CD14-positive monocyte (primary cell): ENCODE measurements around the gene EPHB4. TPM values are rescaled to one million over a fixed set of nuclear protein-coding genes. Genes with fewer than 3 reads are reported as not detected.

Source experiments
- DNase-seq, 3 donors: peaks; one replicate each; pipeline ENCODE4 v3.0.0-alpha.2; 2011 to 2022
- H2AFZ ChIP-seq: 2 replicates; pipeline ENCODE4 v1.6.0; 2012; ENCODE audit warnings: mild to moderate bottlenecking, low read depth, low read length, inconsistent platforms; ENCODE audit not compliant: insufficient read depth, poor library complexity, severe bottlenecking
- H3K27ac ChIP-seq, 2 donors: 1 replicate in 1 of 2; 2 replicates in 1 of 2; pipeline ENCODE4 v1.5.1; 2012 to 2013; ENCODE audit warnings: low read length in 2 of 2, control low read depth in 1 of 2, inconsistent platforms in 1 of 2, low read depth in 1 of 2, mild to moderate bottlenecking in 1 of 2
- H3K27me3 ChIP-seq, 2 donors: one replicate each; pipeline versions ENCODE4 v1.6.0 to v1.6.1; 2011 to 2013; ENCODE audit warnings: low read length in 2 of 2; ENCODE audit not compliant: control insufficient read depth in 2 of 2, insufficient read depth in 2 of 2
- H3K36me3 ChIP-seq, 2 donors: replicated peaks in 1 of 2; 1 replicate in 1 of 2; 2 replicates in 1 of 2; pipeline versions ENCODE4 v1.5.1 to v1.6.1; 2012 to 2013; ENCODE audit warnings: low read length in 2 of 2, control low read depth in 1 of 2, inconsistent platforms in 1 of 2, mild to moderate bottlenecking in 1 of 2; ENCODE audit not compliant: insufficient read depth in 2 of 2, control insufficient read depth in 1 of 2
- H3K4me1 ChIP-seq, 2 donors: 1 replicate in 1 of 2; 2 replicates in 1 of 2; pipeline versions ENCODE4 v1.5.1 to v1.6.1; 2012 to 2013; ENCODE audit warnings: low read length in 2 of 2, control low read depth in 1 of 2, inconsistent platforms in 1 of 2, mild to moderate bottlenecking in 1 of 2, moderate library complexity in 1 of 2; ENCODE audit not compliant: insufficient read depth in 2 of 2, control insufficient read depth in 1 of 2
- H3K4me2 ChIP-seq: replicated peaks from 2 replicates; pipeline ENCODE3; 2012; ENCODE audit warnings: low read length, moderate library complexity, mild to moderate bottlenecking; ENCODE audit not compliant: poor library complexity, severe bottlenecking; ENCODE audit errors: extremely low read depth
- H3K4me3 ChIP-seq, 3 experiments: fragments of 200-600 bp in 1 of 3; sonication (generic) in 1 of 3; replicated peaks in 1 of 3; 1 replicate in 2 of 3; 2 replicates in 1 of 3; pipeline ENCODE4 v1.5.1; 2011 to 2013; ENCODE audit warnings: low read length in 3 of 3, mild to moderate bottlenecking in 3 of 3, control low read depth in 2 of 3, low read depth in 2 of 3, inconsistent platforms in 1 of 3, moderate library complexity in 1 of 3
- H3K79me2 ChIP-seq: 2 replicates; pipeline ENCODE4 v1.6.0; 2012; ENCODE audit warnings: mild to moderate bottlenecking, control low read depth, inconsistent platforms, low read length, moderate library complexity; ENCODE audit not compliant: insufficient read depth
- H3K9ac ChIP-seq: 2 replicates; pipeline ENCODE4 v1.6.0; 2017; ENCODE audit warnings: low read length, mild to moderate bottlenecking; ENCODE audit not compliant: insufficient read depth, poor library complexity, severe bottlenecking
- H3K9me3 ChIP-seq, 2 donors: replicated peaks in 1 of 2; 1 replicate in 1 of 2; 2 replicates in 1 of 2; pipeline versions ENCODE4 v1.5.1 to v1.6.1; 2012 to 2013; ENCODE audit warnings: low read length in 2 of 2, control low read depth in 1 of 2; ENCODE audit not compliant: control insufficient read depth in 1 of 2, insufficient read depth in 1 of 2
- H4K20me1 ChIP-seq: 2 replicates; pipeline ENCODE4 v1.6.0; 2012; ENCODE audit warnings: mild to moderate bottlenecking, low read length, control low read depth, moderate library complexity; ENCODE audit not compliant: insufficient read depth
- H3K27ac Mint-ChIP-seq, 7 donors: one replicate each; pipeline ENCODE4 v1.8.0; 2020; ENCODE audit warnings: mild to moderate bottlenecking in 7 of 7, mixed read lengths in 7 of 7, moderate library complexity in 6 of 7, inconsistent platforms in 2 of 7
- H3K27me3 Mint-ChIP-seq, 3 donors: one replicate each; pipeline ENCODE4 v1.8.0; 2021 to 2022; ENCODE audit warnings: low read depth in 3 of 3, mild to moderate bottlenecking in 3 of 3, mixed read lengths in 3 of 3, moderate library complexity in 3 of 3, inconsistent platforms in 1 of 3
- H3K36me3 Mint-ChIP-seq, 2 donors: one replicate each; pipeline ENCODE4 v1.8.0; 2020; ENCODE audit warnings: mixed read lengths in 2 of 2, inconsistent platforms in 1 of 2, mild to moderate bottlenecking in 1 of 2
- H3K4me1 Mint-ChIP-seq: one replicate; pipeline ENCODE4 v1.8.0; 2020; ENCODE audit warnings: mild to moderate bottlenecking, mixed read lengths
- H3K4me3 Mint-ChIP-seq, 2 donors: one replicate each; pipeline ENCODE4 v1.8.0; 2020; ENCODE audit warnings: mild to moderate bottlenecking in 2 of 2, mixed read lengths in 2 of 2, moderate library complexity in 1 of 2
- H3K9me3 Mint-ChIP-seq, 7 donors: one replicate each; pipeline ENCODE4 v1.8.0; 2020 to 2022; ENCODE audit warnings: mixed read lengths in 7 of 7, mild to moderate bottlenecking in 6 of 7, moderate library complexity in 6 of 7, inconsistent platforms in 2 of 7
- CTCF ChIP-seq: fragments of 200-600 bp; IDR thresholded peaks from one replicate; pipeline ENCODE4 v1.8.0; 2022; ENCODE audit warnings: antibody characterized with exemption, mild to moderate bottlenecking
- WGBS: methylation state at CpG from one replicate; pipeline ENCODE4 v1.1.5; 2013; ENCODE audit warnings: missing lambda C conversion rate; ENCODE audit not compliant: insufficient coverage; 5-methylcytosine and 5-hydroxymethylcytosine counted together
- intact Hi-C, 2 donors: fragments of 100-400 bp; cut with micrococcal nuclease; formaldehyde crosslinking; loops; one replicate each; pipeline versions ENCODE4 v1.15.0 to v1.15.1; 2023
- polyA plus RNA-seq, 3 donors: library from polyadenylated mRNA; depleted of rRNA in 1 of 3; unstranded in 2 of 3; stranded (reverse) in 1 of 3; fragments of 300-500 nt in 2 of 3; fragments of >200 nt in 1 of 3; fragmentation: Illumina TruSeq in 2 of 3; gene quantifications; 1 replicate in 2 of 3; 2 replicates in 1 of 3; pipeline ENCODE4 v1.2.3, GENCODE V29; 2012 to 2021

EPHB4 gene
- polyA plus RNA-seq, 3 donors, result 5.0 to 6.5 (median 5.7) TPM

DNA sequence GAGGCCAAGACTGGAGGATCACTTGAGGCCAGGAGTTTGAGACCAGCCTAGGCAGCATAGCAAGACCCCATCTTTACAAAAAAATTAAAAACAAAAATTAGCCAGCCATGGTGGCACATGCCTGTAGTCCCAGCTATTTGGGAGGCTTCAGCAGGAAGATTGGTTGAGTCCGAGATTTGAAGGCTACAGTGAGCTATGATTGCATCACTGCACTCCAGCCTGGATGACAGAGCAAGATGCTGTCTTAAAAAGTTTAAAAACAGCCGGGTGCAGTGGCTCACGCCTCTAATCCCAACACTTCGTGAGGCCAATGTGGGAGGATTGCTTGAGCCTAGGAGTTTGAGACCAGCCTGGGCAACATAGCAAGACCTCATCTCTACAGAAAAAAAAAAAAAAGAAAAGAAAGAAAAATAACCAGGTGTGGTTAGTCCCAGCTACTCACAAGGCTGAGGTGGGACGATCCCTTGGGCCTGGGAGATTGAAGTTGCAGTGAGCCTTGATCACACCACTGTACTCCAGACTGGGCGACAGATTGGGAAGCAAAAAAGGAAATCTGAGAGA is 49.2 kb downstream of the EPHB4 start:
- intact Hi-C loops, result no loop called here
- no peaks in the 10 kb centered on the region for H3K4me1 ChIP-seq
- 76% methylated on average over 3 of the region's 6 CpGs for WGBS
- no peaks in the 10 kb centered on the region for H3K4me1 Mint-ChIP-seq
- H2AFZ ChIP-seq, result no peak overlapping the region
- TF ChIP-seq CTCF, result no peak
- H3K9me3 Mint-ChIP-seq, result no peaks in the 10 kb centered on the region
- H3K4me3 Mint-ChIP-seq, result no peak overlapping the region
- H3K36me3 ChIP-seq, result no peaks in the 10 kb centered on the region
- H4K20me1 ChIP-seq, result no peaks in the 10 kb centered on the region
- DNase-seq, result no peak
- no peak overlapping the region for H3K27ac ChIP-seq
- H3K79me2 ChIP-seq, result no peaks in the 10 kb centered on the region
- H3K9ac ChIP-seq, result no peak overlapping the region
- H3K4me2 ChIP-seq, result no peak overlapping the region
- H3K27ac Mint-ChIP-seq, result no peak overlapping the region
- H3K36me3 Mint-ChIP-seq, result no peaks in the 10 kb centered on the region
- no peaks in the 10 kb centered on the region for H3K27me3 ChIP-seq
- peaks cover 8 to 19% (median 10%) of the 10 kb centered on the region in 3 donors for H3K27me3 Mint-ChIP-seq
- no peaks in the 10 kb centered on the region for H3K9me3 ChIP-seq
- no peak overlapping the region for H3K4me3 ChIP-seq

DNA sequence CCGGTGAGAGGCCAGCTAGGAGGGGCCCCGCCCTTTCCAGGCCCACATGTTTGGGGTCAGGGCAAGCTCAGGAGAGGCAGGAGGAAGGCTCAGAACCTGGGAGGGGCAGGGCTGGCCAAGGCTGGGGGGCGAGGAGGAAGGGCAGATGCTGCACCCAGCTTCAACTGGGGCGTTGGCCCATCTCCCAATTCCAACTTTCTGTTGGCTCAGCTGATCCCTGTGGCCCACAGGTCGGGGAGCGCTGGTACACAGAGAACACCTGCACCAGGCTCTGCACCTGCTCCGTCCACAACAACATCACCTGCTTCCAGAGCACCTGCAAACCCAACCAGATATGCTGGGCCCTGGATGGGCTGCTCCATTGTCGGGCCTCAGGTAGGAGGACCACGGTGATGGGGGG is 53.8 kb downstream of the EPHB4 start:
- intact Hi-C loops, result loop anchor here in 1 of 2 donors (5.0 kb wide), 1 partner anchor 189 kb away; no protein-coding TSS in a partner anchor
- no peak overlapping the region for H3K4me2 ChIP-seq
- no peak for TF ChIP-seq CTCF
- no peak overlapping the region for H3K4me3 ChIP-seq
- H3K4me1 Mint-ChIP-seq, result no peaks in the 10 kb centered on the region
- no peak overlapping the region for H3K27ac ChIP-seq
- H3K36me3 Mint-ChIP-seq, result no peaks in the 10 kb centered on the region
- H3K9ac ChIP-seq, result no peak overlapping the region
- no peaks in the 10 kb centered on the region for H3K27me3 ChIP-seq
- no peak overlapping the region for H3K4me3 Mint-ChIP-seq
- no peaks in the 10 kb centered on the region for H4K20me1 ChIP-seq
- H3K4me1 ChIP-seq, result no peaks in the 10 kb centered on the region
- no peak for DNase-seq
- H3K9me3 ChIP-seq, result no peaks in the 10 kb centered on the region
- no peak overlapping the region for H2AFZ ChIP-seq
- 96% methylated on average over 8 of the region's 9 CpGs for WGBS
- H3K36me3 ChIP-seq, result no peaks in the 10 kb centered on the region
- no peaks in the 10 kb centered on the region for H3K9me3 Mint-ChIP-seq
- H3K27me3 Mint-ChIP-seq, result peaks cover 12 to 13% (median 13%) of the 10 kb centered on the region in 3 donors
- no peak overlapping the region for H3K27ac Mint-ChIP-seq
- no peaks in the 10 kb centered on the region for H3K79me2 ChIP-seq
